OCI-LY1 (cell line): ENCODE data around the gene ZDHHC18.

Source experiments
- EZH2 ChIP-seq: fragments of 200-600 bp; sonication (generic), shearing (Covaris generic); IDR thresholded peaks from 2 replicates; pipeline ENCODE4 v1.8.0; 2017; ENCODE audit warnings: borderline replicate concordance, mixed run types, mild to moderate bottlenecking, antibody characterized with exemption, low read length, moderate library complexity, mixed read lengths
- TF ChIP-seq, protein P1 (sequence below): fragments of 200-600 bp; sonication (generic), shearing (Covaris generic); IDR thresholded peaks from 2 replicates; pipeline ENCODE4 v1.5.1; 2017; ENCODE audit warnings: mild to moderate bottlenecking, antibody characterized with exemption, low read length, moderate library complexity, mixed read lengths

DNA sequence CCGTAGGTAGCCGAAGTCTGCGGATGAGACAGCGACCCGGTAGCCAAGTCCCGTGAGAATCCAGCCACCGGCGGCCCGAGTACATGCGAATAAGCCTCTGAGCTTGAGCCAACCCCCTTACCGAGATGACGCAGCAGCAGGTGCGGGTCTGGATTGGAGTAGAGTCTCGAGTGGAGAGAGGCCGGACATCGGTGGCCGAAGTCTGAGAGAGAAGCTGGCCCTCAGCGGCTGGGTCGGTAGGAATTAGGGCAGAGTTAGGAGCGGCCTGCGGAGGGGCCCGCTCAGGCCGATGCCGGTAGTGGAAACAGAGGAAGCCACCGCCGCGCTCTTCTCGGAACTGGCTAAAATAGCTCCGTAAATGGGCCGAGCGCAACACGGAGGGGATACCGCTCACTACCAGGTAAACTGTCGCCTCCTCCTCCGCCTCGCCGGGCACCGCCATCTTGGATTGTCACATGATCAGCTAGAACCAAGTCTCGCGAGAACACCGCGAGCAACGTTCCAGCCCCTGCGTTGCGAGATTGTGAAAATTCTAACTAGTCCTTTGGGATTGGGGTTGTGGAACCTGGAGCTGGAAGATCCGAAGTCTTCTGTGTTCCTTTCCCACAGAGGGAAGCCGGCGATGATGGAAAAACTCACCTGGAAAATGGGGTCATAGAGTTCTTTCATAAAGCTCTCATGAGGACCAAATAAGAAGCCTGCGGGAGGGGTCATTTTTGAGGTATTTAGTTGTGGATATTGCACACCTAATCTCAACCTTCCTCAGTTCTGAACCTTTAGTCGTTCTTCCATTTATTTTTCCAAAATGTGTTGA lies 73.7 kb downstream of the ZDHHC18 start, which contains the start of gene GPATCH3:
- TF ChIP-seq EZH2 = no peak
- TF ChIP-seq, protein P1, sequence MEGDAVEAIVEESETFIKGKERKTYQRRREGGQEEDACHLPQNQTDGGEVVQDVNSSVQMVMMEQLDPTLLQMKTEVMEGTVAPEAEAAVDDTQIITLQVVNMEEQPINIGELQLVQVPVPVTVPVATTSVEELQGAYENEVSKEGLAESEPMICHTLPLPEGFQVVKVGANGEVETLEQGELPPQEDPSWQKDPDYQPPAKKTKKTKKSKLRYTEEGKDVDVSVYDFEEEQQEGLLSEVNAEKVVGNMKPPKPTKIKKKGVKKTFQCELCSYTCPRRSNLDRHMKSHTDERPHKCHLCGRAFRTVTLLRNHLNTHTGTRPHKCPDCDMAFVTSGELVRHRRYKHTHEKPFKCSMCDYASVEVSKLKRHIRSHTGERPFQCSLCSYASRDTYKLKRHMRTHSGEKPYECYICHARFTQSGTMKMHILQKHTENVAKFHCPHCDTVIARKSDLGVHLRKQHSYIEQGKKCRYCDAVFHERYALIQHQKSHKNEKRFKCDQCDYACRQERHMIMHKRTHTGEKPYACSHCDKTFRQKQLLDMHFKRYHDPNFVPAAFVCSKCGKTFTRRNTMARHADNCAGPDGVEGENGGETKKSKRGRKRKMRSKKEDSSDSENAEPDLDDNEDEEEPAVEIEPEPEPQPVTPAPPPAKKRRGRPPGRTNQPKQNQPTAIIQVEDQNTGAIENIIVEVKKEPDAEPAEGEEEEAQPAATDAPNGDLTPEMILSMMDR = no peak
